IPS DF 6.9 (cell line): ENCODE results near the gene GIT1.

Experiments
- DNase-seq: peaks from one replicate; pipeline ENCODE4 v3.0.0-alpha.2; 2013; ENCODE audit warnings: low read depth, low spot score
- H3K27ac ChIP-seq: one replicate; pipeline ENCODE4 v1.5.1; 2013; ENCODE audit warnings: low read length, control low read depth
- H3K27me3 ChIP-seq: 2 replicates; pipeline ENCODE4 v1.6.1; 2013; ENCODE audit warnings: mild to moderate bottlenecking, low read length; ENCODE audit not compliant: control insufficient read depth, insufficient read depth
- H3K36me3 ChIP-seq: 2 replicates; pipeline ENCODE4 v1.6.1; 2013; ENCODE audit warnings: low read length; ENCODE audit not compliant: control insufficient read depth, insufficient read depth
- H3K4me1 ChIP-seq: 2 replicates; pipeline ENCODE4 v1.6.1; 2013; ENCODE audit warnings: low read length; ENCODE audit not compliant: control insufficient read depth, insufficient read depth
- H3K4me3 ChIP-seq: 2 replicates; pipeline ENCODE4 v1.5.1; 2013; ENCODE audit warnings: mild to moderate bottlenecking, low read length
- H3K9me3 ChIP-seq: 2 replicates; pipeline ENCODE4 v1.6.1; 2013; ENCODE audit warnings: low read length, inconsistent platforms; ENCODE audit not compliant: control insufficient read depth, insufficient read depth
- WGBS: extraction: QIAGEN DNeasy Blood & Tissue Kit; methylation state at CpG from one replicate; pipeline ENCODE4 v1.1.7; 2013; ENCODE audit warnings: mixed read lengths, missing lambda C conversion rate; ENCODE audit not compliant: insufficient read length, insufficient coverage; 5-methylcytosine and 5-hydroxymethylcytosine counted together

The GIT1 gene

GRCh38 chr17:29549177-29549923, 40.1 kb downstream of the GIT1 start:
- Histone ChIP-seq H3K27ac (no peak overlapping the region), H3K4me3 (no peak overlapping the region), H3K27me3 (no peaks in the 10 kb centered on the region), H3K4me1 (no peaks in the 10 kb centered on the region; the same call in 1 of the 2 replicates), H3K36me3 (no peaks in the 10 kb centered on the region), H3K9me3 (no peaks in the 10 kb centered on the region)
- no peak for DNase-seq
- WGBS: no CpG with 5 or more reads among the region's 5 CpGs

DNA sequence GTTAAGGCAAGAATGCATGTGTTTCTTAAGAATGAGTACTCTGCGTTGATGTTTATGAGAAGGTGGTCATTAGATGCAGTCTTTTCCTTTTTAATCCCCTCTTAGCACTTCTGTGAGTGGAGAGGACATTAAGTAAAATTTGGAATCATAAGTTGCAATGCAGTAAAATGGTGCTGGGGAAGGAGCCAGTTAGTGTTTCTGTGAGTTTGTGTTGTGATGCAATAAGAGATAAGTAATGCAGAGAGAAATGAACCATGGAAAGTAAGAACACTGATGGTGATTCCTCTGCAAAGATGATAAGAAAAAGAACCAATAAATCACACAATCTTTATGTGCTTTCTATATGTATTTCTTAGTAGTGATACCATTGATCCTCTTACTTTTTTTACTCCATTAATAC, 42.6 kb downstream of the GIT1 start:
- Histone ChIP-seq H3K36me3 (peaks cover 6% of the 10 kb centered on the region; the same call in 1 of the 2 replicates), H3K4me1 (no peaks in the 10 kb centered on the region), H3K9me3 (no peaks in the 10 kb centered on the region), H3K4me3 (no peak overlapping the region), H3K27me3 (no peaks in the 10 kb centered on the region), H3K27ac (no peak overlapping the region)
- WGBS: no CpG with 5 or more reads among the region's 1 CpG
- DNase-seq: no peak

DNA sequence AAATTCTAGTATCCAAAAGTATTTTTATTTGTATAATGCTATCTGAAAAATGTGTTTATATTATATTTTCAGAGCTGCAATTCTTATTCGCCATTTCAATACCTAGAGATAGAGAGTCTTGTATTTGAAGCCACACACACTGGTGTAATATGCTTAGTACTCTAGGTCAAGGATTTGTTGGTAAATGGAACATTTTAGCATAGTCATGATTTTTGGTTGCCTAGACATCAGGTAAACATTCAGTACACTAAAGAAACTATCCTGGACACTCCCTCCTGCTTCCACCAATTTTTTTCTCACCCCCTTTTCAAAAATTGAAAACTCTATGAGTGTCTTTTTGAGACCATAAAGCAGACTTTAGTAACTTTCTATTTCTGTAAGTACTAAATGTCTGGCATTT, 43.4 kb downstream of the GIT1 start:
- no peak overlapping the region for H3K4me3 ChIP-seq
- WGBS: no CpG with 5 or more reads among the region's 1 CpG
- no peaks in the 10 kb centered on the region for H3K27me3 ChIP-seq
- no peak for DNase-seq
- no peaks in the 10 kb centered on the region for H3K9me3 ChIP-seq
- H3K27ac ChIP-seq: no peak overlapping the region
- no peaks in the 10 kb centered on the region for H3K4me1 ChIP-seq
- peaks cover 6% of the 10 kb centered on the region; the same call in 1 of the 2 replicates for H3K36me3 ChIP-seq

DNA sequence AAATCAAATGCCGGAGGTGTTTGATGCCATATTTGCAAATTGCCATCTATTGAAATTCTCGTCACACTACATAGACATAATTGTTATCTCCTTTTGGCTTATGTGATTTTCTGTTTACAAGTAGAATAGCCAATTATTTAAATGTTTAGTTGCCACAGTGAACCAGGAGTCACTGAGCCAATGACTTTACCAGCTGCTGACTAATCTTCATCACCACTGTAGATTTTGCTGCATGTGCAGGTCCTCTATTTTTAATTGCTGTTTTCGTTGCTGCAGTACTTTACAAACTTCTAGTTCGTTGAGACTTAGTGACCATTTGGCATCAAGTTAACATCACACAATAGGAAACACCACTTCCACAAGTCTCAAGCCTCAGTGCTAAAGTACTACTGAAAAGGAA, 45.4 kb downstream of the GIT1 start:
- H3K27me3 ChIP-seq: no peaks in the 10 kb centered on the region
- H3K27ac ChIP-seq: no peak overlapping the region
- WGBS: no CpG with 5 or more reads among the region's 4 CpGs
- H3K9me3 ChIP-seq: no peaks in the 10 kb centered on the region
- peaks cover 6% of the 10 kb centered on the region; the same call in 1 of the 2 replicates for H3K36me3 ChIP-seq
- no peak overlapping the region for H3K4me3 ChIP-seq
- DNase-seq: no peak
- H3K4me1 ChIP-seq: no peaks in the 10 kb centered on the region

DNA sequence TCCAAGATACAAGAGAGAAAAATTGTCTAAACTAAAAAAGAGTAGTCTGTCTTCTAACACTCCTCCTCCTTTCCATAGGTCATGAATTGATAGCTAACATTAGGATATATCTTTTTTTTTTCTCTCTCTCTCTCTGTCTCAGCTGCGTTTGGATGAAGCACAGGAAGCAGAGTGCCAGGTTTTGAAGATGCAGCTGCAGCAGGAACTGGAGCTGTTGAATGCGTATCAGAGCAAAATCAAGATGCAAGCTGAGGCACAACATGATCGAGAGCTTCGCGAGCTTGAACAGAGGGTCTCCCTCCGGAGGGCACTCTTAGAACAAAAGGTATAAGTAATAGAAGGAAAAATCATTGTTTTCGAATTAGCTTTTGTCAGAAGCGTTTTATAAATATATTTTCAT, 55.5 kb downstream of the GIT1 start:
- no peak overlapping the region for H3K4me3 ChIP-seq
- DNase-seq: no peak
- WGBS: no CpG with 5 or more reads among the region's 8 CpGs
- H3K36me3 ChIP-seq: peaks cover 8% of the 10 kb centered on the region; the same call in 1 of the 2 replicates
- H3K9me3 ChIP-seq: no peaks in the 10 kb centered on the region
- no peaks in the 10 kb centered on the region for H3K27me3 ChIP-seq
- H3K27ac ChIP-seq: no peak overlapping the region
- no peaks in the 10 kb centered on the region for H3K4me1 ChIP-seq

DNA sequence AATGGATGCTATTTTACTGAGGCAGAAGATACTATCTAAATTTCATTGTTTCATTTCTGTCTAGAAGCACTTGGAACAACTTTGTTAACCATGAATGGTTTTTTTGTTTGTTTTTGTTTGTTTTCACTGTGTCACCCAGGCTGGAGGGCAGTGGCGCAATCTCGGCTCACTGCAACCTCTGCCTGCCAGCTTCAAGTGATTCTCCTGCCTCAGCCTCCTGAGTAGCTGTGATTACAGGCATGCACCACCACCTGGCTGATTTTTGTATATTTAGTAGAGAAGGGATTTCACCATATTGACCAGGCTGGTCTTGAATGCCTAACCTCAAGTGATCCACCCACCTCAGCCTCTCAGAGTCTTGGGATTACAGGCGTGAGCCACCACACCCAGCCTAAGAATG, 63.1 kb downstream of the GIT1 start:
- Histone ChIP-seq H3K4me1 (no peaks in the 10 kb centered on the region), H3K27me3 (no peaks in the 10 kb centered on the region), H3K36me3 (peaks cover 4% of the 10 kb centered on the region; the same call in 1 of the 2 replicates), H3K27ac (no peak overlapping the region), H3K9me3 (no peaks in the 10 kb centered on the region), H3K4me3 (no peak overlapping the region)
- no peak for DNase-seq
- WGBS: no CpG with 5 or more reads among the region's 3 CpGs

DNA sequence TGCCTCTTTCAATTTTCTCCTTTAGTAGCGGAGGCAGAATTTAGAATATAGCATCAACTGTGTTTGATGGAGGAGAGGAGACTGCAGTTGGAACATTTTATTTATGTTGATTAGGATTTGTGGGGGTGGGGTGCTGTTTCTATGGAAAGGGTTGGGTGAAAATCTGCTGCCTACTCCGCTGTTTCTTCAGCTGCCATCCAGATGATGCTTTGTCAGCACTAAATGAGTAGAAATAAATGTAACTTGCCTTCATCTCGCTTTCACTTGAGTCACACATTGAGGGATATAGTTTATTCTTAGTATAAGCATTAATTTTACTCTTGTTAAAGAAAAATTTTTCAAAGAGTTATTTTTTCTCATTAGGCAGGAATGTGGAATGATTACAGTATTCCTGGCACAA, 64.8 kb downstream of the GIT1 start:
- no peaks in the 10 kb centered on the region for H3K9me3 ChIP-seq
- DNase-seq: no peak
- no CpG with 5 or more reads among the region's 3 CpGs for WGBS
- no peaks in the 10 kb centered on the region for H3K27me3 ChIP-seq
- H3K27ac ChIP-seq: no peak overlapping the region
- H3K4me1 ChIP-seq: no peaks in the 10 kb centered on the region
- H3K4me3 ChIP-seq: no peak overlapping the region
- H3K36me3 ChIP-seq: no peaks in the 10 kb centered on the region
